ENCODE results near the gene SOX6.

SOX6 gene

GRCh38 chr11:16001044-16001568 is 355.2 kb downstream of the SOX6 start:
- Mint-ChIP-seq H3K4me1 (no peaks in the 10 kb centered on the region), H3K27ac (no peak overlapping the region), H3K9me3 (no peaks in the 10 kb centered on the region), H3K4me3 (no peak overlapping the region), H3K36me3 (no peaks in the 10 kb centered on the region), H3K27me3 (no peaks in the 10 kb centered on the region)

GRCh38 chr11:16000065-16000464 is 356.3 kb downstream of the SOX6 start:
- Mint-ChIP-seq H3K36me3 (no peaks in the 10 kb centered on the region), H3K9me3 (peaks cover 6% of the 10 kb centered on the region), H3K4me3 (no peak overlapping the region), H3K27ac (no peak overlapping the region), H3K4me1 (no peaks in the 10 kb centered on the region), H3K27me3 (no peaks in the 10 kb centered on the region)

GRCh38 chr11:15993345-15993744 is 363.0 kb downstream of the SOX6 start:
- no peaks in the 10 kb centered on the region for H3K36me3 Mint-ChIP-seq
- H3K27me3 Mint-ChIP-seq = no peaks in the 10 kb centered on the region
- H3K4me3 Mint-ChIP-seq = no peak overlapping the region
- no peaks in the 10 kb centered on the region for H3K4me1 Mint-ChIP-seq
- H3K27ac Mint-ChIP-seq = no peak overlapping the region
- peaks cover 6% of the 10 kb centered on the region for H3K9me3 Mint-ChIP-seq

GRCh38 chr11:15991215-15991614 is 365.1 kb downstream of the SOX6 start:
- H3K4me1 Mint-ChIP-seq = no peaks in the 10 kb centered on the region
- peaks cover 6% of the 10 kb centered on the region for H3K9me3 Mint-ChIP-seq
- H3K4me3 Mint-ChIP-seq = no peak overlapping the region
- H3K27ac Mint-ChIP-seq = no peak overlapping the region
- no peaks in the 10 kb centered on the region for H3K27me3 Mint-ChIP-seq
- H3K36me3 Mint-ChIP-seq = no peaks in the 10 kb centered on the region

- no peaks in the 10 kb centered on the region for H3K9me3 Mint-ChIP-seq
- no peak overlapping the region for H3K4me3 Mint-ChIP-seq
- H3K36me3 Mint-ChIP-seq = no peaks in the 10 kb centered on the region
- no peaks in the 10 kb centered on the region for H3K27me3 Mint-ChIP-seq
- no peaks in the 10 kb centered on the region for H3K4me1 Mint-ChIP-seq
- no peak overlapping the region for H3K27ac Mint-ChIP-seq
These were observed 366.7 kb downstream of the SOX6 start for GRCh38 chr11:15989685-15990084.

- Mint-ChIP-seq H3K36me3 (no peaks in the 10 kb centered on the region), H3K27me3 (no peaks in the 10 kb centered on the region), H3K27ac (no peak overlapping the region), H3K4me1 (no peaks in the 10 kb centered on the region), H3K9me3 (no peaks in the 10 kb centered on the region), H3K4me3 (no peak overlapping the region)
These were observed 367.6 kb downstream of the SOX6 start for GRCh38 chr11:15988693-15989231.

- H3K36me3 Mint-ChIP-seq = no peaks in the 10 kb centered on the region
- no peaks in the 10 kb centered on the region for H3K9me3 Mint-ChIP-seq
- no peak overlapping the region for H3K27ac Mint-ChIP-seq
- H3K4me1 Mint-ChIP-seq = no peaks in the 10 kb centered on the region
- no peak overlapping the region for H3K4me3 Mint-ChIP-seq
- no peaks in the 10 kb centered on the region for H3K27me3 Mint-ChIP-seq
These were observed 368.3 kb downstream of the SOX6 start for GRCh38 chr11:15988016-15988550.

GRCh38 chr11:15987046-15987445 is 369.3 kb downstream of the SOX6 start:
- no peak overlapping the region for H3K27ac Mint-ChIP-seq

GRCh38 chr11:15985860-15986139 is 370.5 kb downstream of the SOX6 start:
- Mint-ChIP-seq H3K36me3 (no peaks in the 10 kb centered on the region), H3K4me1 (no peaks in the 10 kb centered on the region), H3K27ac (no peak overlapping the region), H3K9me3 (no peaks in the 10 kb centered on the region), H3K4me3 (no peak overlapping the region), H3K27me3 (no peaks in the 10 kb centered on the region)

More at GRCh38 chr11:15987046-15987445, 369.3 kb downstream of the SOX6 start:
- no peaks in the 10 kb centered on the region for H3K27me3 Mint-ChIP-seq
- H3K4me3 Mint-ChIP-seq = no peak overlapping the region
- H3K36me3 Mint-ChIP-seq = no peaks in the 10 kb centered on the region
- no peaks in the 10 kb centered on the region for H3K9me3 Mint-ChIP-seq
- no peaks in the 10 kb centered on the region for H3K4me1 Mint-ChIP-seq

GRCh38 chr11:15985127-15985859 is 371.1 kb downstream of the SOX6 start:
- H3K36me3 Mint-ChIP-seq = no peaks in the 10 kb centered on the region
- no peaks in the 10 kb centered on the region for H3K4me1 Mint-ChIP-seq
- no peak overlapping the region for H3K27ac Mint-ChIP-seq
- H3K9me3 Mint-ChIP-seq = no peaks in the 10 kb centered on the region
- H3K4me3 Mint-ChIP-seq = no peak overlapping the region
- no peaks in the 10 kb centered on the region for H3K27me3 Mint-ChIP-seq

- Mint-ChIP-seq H3K27me3 (no peaks in the 10 kb centered on the region), H3K9me3 (no peaks in the 10 kb centered on the region), H3K27ac (no peak overlapping the region), H3K4me3 (no peak overlapping the region), H3K36me3 (no peaks in the 10 kb centered on the region), H3K4me1 (no peaks in the 10 kb centered on the region)
These were observed 375.1 kb downstream of the SOX6 start for GRCh38 chr11:15981292-15981691.

GRCh38 chr11:15977116-15977515 is 379.2 kb downstream of the SOX6 start:
- no peaks in the 10 kb centered on the region for H3K9me3 Mint-ChIP-seq
- no peak overlapping the region for H3K4me3 Mint-ChIP-seq
- H3K36me3 Mint-ChIP-seq = no peaks in the 10 kb centered on the region
- H3K27ac Mint-ChIP-seq = no peak overlapping the region
- H3K27me3 Mint-ChIP-seq = no peaks in the 10 kb centered on the region
- H3K4me1 Mint-ChIP-seq = no peaks in the 10 kb centered on the region

- no peak overlapping the region for H3K27ac Mint-ChIP-seq
- H3K36me3 Mint-ChIP-seq = no peaks in the 10 kb centered on the region
- H3K27me3 Mint-ChIP-seq = no peaks in the 10 kb centered on the region
- H3K9me3 Mint-ChIP-seq = no peaks in the 10 kb centered on the region
- no peak overlapping the region for H3K4me3 Mint-ChIP-seq
- no peaks in the 10 kb centered on the region for H3K4me1 Mint-ChIP-seq
These were observed 379.8 kb downstream of the SOX6 start for GRCh38 chr11:15976433-15977045.

GRCh38 chr11:15975742-15976141 is 380.6 kb downstream of the SOX6 start:
- Mint-ChIP-seq H3K36me3 (no peaks in the 10 kb centered on the region), H3K27me3 (no peaks in the 10 kb centered on the region), H3K4me1 (no peaks in the 10 kb centered on the region), H3K27ac (no peak overlapping the region), H3K4me3 (no peak overlapping the region), H3K9me3 (no peaks in the 10 kb centered on the region)

GRCh38 chr11:15972838-15973237 is 383.5 kb downstream of the SOX6 start:
- Mint-ChIP-seq H3K27me3 (no peaks in the 10 kb centered on the region), H3K9me3 (no peaks in the 10 kb centered on the region), H3K4me1 (no peaks in the 10 kb centered on the region), H3K27ac (no peak overlapping the region), H3K36me3 (no peaks in the 10 kb centered on the region), H3K4me3 (no peak overlapping the region)

- no peaks in the 10 kb centered on the region for H3K9me3 Mint-ChIP-seq
- H3K27me3 Mint-ChIP-seq = no peaks in the 10 kb centered on the region
- no peak overlapping the region for H3K27ac Mint-ChIP-seq
- no peak overlapping the region for H3K4me3 Mint-ChIP-seq
- no peaks in the 10 kb centered on the region for H3K36me3 Mint-ChIP-seq
- H3K4me1 Mint-ChIP-seq = no peaks in the 10 kb centered on the region
These were observed 385.2 kb downstream of the SOX6 start for GRCh38 chr11:15971215-15971546.
